IMR-90 (cell line): ENCODE measurements around the gene TIGD2.

Experiments
- CTCF ChIP-seq: conservative IDR thresholded peaks from 2 replicates; pipeline ENCODE4 v1.5.1; 2012; ENCODE audit warnings: mild to moderate bottlenecking, low read depth, low read length, improper control_type of control experiment
- FOS ChIP-seq: fragments of 150-350 bp; IDR thresholded peaks from 2 replicates; pipeline ENCODE4 v1.6.1; 2016; ENCODE audit warnings: low read depth, low read length
- POLR2A ChIP-seq: IDR thresholded peaks from 2 replicates; pipeline ENCODE4 v1.6.1; 2012; ENCODE audit warnings: mild to moderate bottlenecking, low read depth, low read length
- RAD21 ChIP-seq: IDR thresholded peaks from 2 replicates; pipeline ENCODE4 v1.6.1; 2012; ENCODE audit warnings: low read length, improper control_type of control experiment
- USF2 ChIP-seq: fragments of 150-350 bp; IDR thresholded peaks from 2 replicates; pipeline ENCODE4 v1.6.1; 2017; ENCODE audit warnings: mild to moderate bottlenecking, antibody characterized with exemption, low read length, low read depth

GRCh38 chr4:89070041-89070440, 41.3 kb upstream of the TIGD2 start:
- no peak for TF ChIP-seq POLR2A
- no peak for TF ChIP-seq RAD21
- TF ChIP-seq CTCF, result no peak
- TF ChIP-seq FOS, result no peak
- no peak for TF ChIP-seq USF2
